Heart right ventricle (tissue), 16 donors: ENCODE results near the gene EML1. TPM values are rescaled to one million over a fixed set of nuclear protein-coding genes. Genes with fewer than 3 reads are reported as not detected.

Source experiments
- ATAC-seq, 8 donors: fragments of 200-7000 bp; cut with Tn5 transposase; one replicate each; pipeline ENCODE4 v1.9.1; 2020; ENCODE audit warnings: mild to moderate bottlenecking in 8 of 8, moderate library complexity in 8 of 8, moderate number of reproducible peaks in 1 of 8
- DNase-seq, 2 donors: peaks; one replicate each; pipeline ENCODE4 v3.0.0-alpha.2; 2020
- H3K27ac ChIP-seq, 10 donors: fragments of 200-600 bp; sonication (generic) in 2 of 10; one replicate each; pipeline versions ENCODE4 v1.5.0 to v1.8.0; 2020 to 2022; ENCODE audit warnings: mild to moderate bottlenecking in 3 of 10
- H3K27me3 ChIP-seq, 7 donors: fragments of 200-600 bp; one replicate each; pipeline ENCODE4 v1.8.0; 2021 to 2022; ENCODE audit warnings: mild to moderate bottlenecking in 2 of 7
- H3K36me3 ChIP-seq, 9 donors: fragments of 200-600 bp; sonication (generic) in 1 of 9; one replicate each; pipeline versions ENCODE4 v1.5.0 to v1.8.0; 2020 to 2022; ENCODE audit warnings: mild to moderate bottlenecking in 2 of 9
- H3K4me1 ChIP-seq, 9 donors: fragments of 200-600 bp; sonication (generic) in 1 of 9; one replicate each; pipeline versions ENCODE4 v1.5.0 to v1.8.0; 2020 to 2022; ENCODE audit warnings: mild to moderate bottlenecking in 4 of 9
- H3K4me3 ChIP-seq, 10 donors: fragments of 200-600 bp; sonication (generic) in 2 of 10; one replicate each; pipeline versions ENCODE4 v1.5.0 to v1.8.0; 2020 to 2022; ENCODE audit warnings: mild to moderate bottlenecking in 7 of 10, moderate library complexity in 2 of 10
- H3K9me3 ChIP-seq, 11 donors: fragments of 200-600 bp in 10 of 11; sonication (generic) in 2 of 11; one replicate each; pipeline versions ENCODE4 v1.5.0 to v1.8.0; 2013 to 2022; ENCODE audit warnings: mild to moderate bottlenecking in 2 of 11, control low read depth in 1 of 11, moderate library complexity in 1 of 11
- CTCF ChIP-seq, 9 donors: fragments of 200-600 bp; sonication (generic) in 2 of 9; IDR thresholded peaks; one replicate each; pipeline versions ENCODE4 v1.5.0 to v1.8.0; 2021 to 2022; ENCODE audit warnings: antibody characterized with exemption in 9 of 9, mild to moderate bottlenecking in 5 of 9, moderate library complexity in 1 of 9
- WGBS, 2 donors: extraction: QIAGEN DNeasy Blood & Tissue Kit; methylation state at CpG; one replicate each; pipeline ENCODE4 v1.1.7; 2013; ENCODE audit warnings: inconsistent platforms in 1 of 2; 5-methylcytosine and 5-hydroxymethylcytosine counted together
- intact Hi-C, 10 donors: fragments of 100-400 bp; cut with DNase I; formaldehyde crosslinking; loops; one replicate each; pipeline versions ENCODE4 v1.11.1 to v1.14.2; 2022
- polyA plus RNA-seq, 2 donors: library from polyadenylated mRNA; stranded (reverse); fragments of 200-250 nt; gene quantifications; one replicate each; pipeline ENCODE4 v1.2.3, GENCODE V29; 2013
- total RNA-seq, 10 donors: library from RNA; stranded (reverse); fragmentation: NEBNext Ultra II Directional in 3 of 10; extraction: Animal tissue kit (Norgen Biotek cat#: 25700) in 3 of 10; gene quantifications; one replicate each; pipeline versions ENCODE4 v1.2.1 to v1.2.4, GENCODE V29; 2021 to 2023
- donor health status: Arrhythmogenic right ventricular cardiomyopathy.
- donor health status: ischemic (EF 13 %, LVEDD 7.1; RV severe dilation, severe dysfunction).
- donor health status: healthy with polysubstance abuse.
- donor health status: DM: no; HTN: yes; CAD: no.
- donor health status: DM: no; HTN: no; CAD: no.
- donor health status: ischemic (EF 25% LVEDD 6.9; RV normal size, moderate dysfunction).
- donor health status: ischemic (EF 25% LVEDD 5.7; RV mildly dilated, moderate dysfunction).
- donor health status: healthy.
- donor health status: DM: yes; HTN: yes; CAD: no.
- donor health status: Ischemic cardiomyopathy.
- donor health status: ischemic (EF 35%, LVEDD 5.7; RV mildly dilated, moderate dysfunction).
- donor health status: nonischemic (EF 11% LVEDD 7.7; RV severe dilation, severe dysfunction).
- donor health status: DM: yes; HTN: yes; CAD: no.
- donor health status: PGD.
- donor health status: ischemic (EF 29% LVEDD 5.4; RV normal size, mild dysfunction).
- donor health status: nonischemic (EF 23%, LVEDD 6.1; RV moderate dilation, normal function).

The EML1 gene
- total and polyA plus RNA-seq, 12 donors: 9.1 to 49.2 (median 33.8) TPM

DNA sequence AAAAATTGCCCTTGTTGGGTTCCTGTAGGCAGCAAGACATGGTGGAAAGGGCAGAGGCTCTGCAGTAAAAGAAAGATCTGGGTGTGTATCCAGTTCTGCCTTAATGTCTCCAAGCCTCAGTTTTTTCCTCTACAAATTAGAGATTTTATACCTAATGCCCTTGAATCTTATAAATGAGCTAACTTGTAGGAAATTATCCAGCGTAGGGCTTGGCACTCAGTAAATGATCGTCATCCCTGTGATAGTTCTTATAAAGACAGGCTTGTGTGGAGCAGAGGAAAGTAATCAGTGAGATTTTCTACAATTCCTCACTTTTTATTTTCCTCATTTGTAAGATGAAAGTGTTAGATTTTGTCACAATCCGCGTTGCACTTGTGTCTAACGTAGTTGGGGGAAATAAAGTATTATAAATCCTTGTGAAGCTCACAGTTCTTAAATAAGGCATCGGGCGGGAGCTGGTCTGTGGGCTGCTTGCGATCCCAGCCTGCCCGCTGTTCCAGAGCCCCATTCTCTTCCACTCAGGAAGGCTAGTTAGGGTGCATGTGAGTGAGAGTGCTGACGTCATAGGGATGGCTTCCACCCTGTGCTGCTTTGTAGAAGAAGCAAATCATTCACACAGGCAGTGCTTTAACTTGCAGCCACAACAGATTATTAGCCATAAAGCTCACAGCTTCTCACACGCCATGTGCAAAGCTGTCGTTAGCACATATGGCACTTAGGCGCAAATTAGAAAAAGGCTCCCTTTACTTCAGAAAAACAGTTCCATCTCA, 87.6 kb downstream of the EML1 start:
- intact Hi-C loops: loop anchor here in 5 of 10 donors (5.0 to 10.0 kb wide), 4 partner anchors 86 to 366 kb away; partner anchors contain the start of gene EML1 (in 4 of the 5)

GRCh38 chr14:99883866-99884650, 90.8 kb downstream of the EML1 start:
- H3K36me3 ChIP-seq: peaks cover 0 to 59% (median 0%) of the 10 kb centered on the region in 9 donors
- no peak overlapping the region for H3K27ac ChIP-seq
- WGBS, 2 donors: 92% methylated on average over 9 of the region's 9 CpGs
- no peak for TF ChIP-seq CTCF (IDR thresholded peaks at IDR 0.05)
- intact Hi-C loops: loop anchor here in 9 of 10 donors (2.0 to 10.0 kb wide), 7 partner anchors 89 to 369 kb away; partner anchors contain the start of gene EML1 (in 4 of the 9)
- H3K4me3 ChIP-seq: no peak overlapping the region
- DNase-seq: no peak
- H3K9me3 ChIP-seq: no peaks in the 10 kb centered on the region
- ATAC-seq: no peak
- peaks cover 0 to 15% (median 0%) of the 10 kb centered on the region in 9 donors for H3K4me1 ChIP-seq
- no peaks in the 10 kb centered on the region for H3K27me3 ChIP-seq

More for the DNA sequence above, 87.6 kb downstream of the EML1 start:
- peaks cover 0 to 17% (median 3%) of the 10 kb centered on the region in 9 donors for H3K4me1 ChIP-seq
- no peak for TF ChIP-seq CTCF (IDR thresholded peaks at IDR 0.05)
- peaks cover 0 to 43% (median 0%) of the 10 kb centered on the region in 9 donors for H3K36me3 ChIP-seq
- 90% methylated on average over 13 of the region's 13 CpGs for WGBS, 2 donors
- no peak overlapping the region for H3K27ac ChIP-seq
- ATAC-seq: no peak
- no peak for DNase-seq
- no peaks in the 10 kb centered on the region for H3K27me3 ChIP-seq
- H3K9me3 ChIP-seq: no peaks in the 10 kb centered on the region
- H3K4me3 ChIP-seq: no peak overlapping the region

- Histone ChIP-seq H3K36me3 (peaks cover 0 to 55% (median 0%) of the 10 kb centered on the region in 9 donors), H3K9me3 (no peaks in the 10 kb centered on the region), H3K27me3 (no peaks in the 10 kb centered on the region), H3K27ac (no peak overlapping the region), H3K4me1 (peaks cover 0 to 5% (median 0%) of the 10 kb centered on the region in 9 donors), H3K4me3 (no peak overlapping the region)
- ATAC-seq (peak; percentile 54 to 82 (median 70)), DNase-seq (peak in 1 of 2 donors; percentile 50)
- intact Hi-C loops: loop anchor here (1.0 to 10.0 kb wide), 11 partner anchors 88 to 370 kb away; partner anchors contain the start of genes CYP46A1 (in 5 of the 10) and EML1 (in 4 of the 10)
- 53 to 57% methylated on average over 7 of the region's 7 CpGs for WGBS, 2 donors
- peak; percentile 61 to 90 (median 78) for TF ChIP-seq CTCF (IDR thresholded peaks at IDR 0.05)
These were observed 91.8 kb downstream of the EML1 start for GRCh38 chr14:99884834-99885648.
